K562 (cell line): Measurements from ENCODE around the gene PRDM4. TPM values are rescaled to one million over a fixed set of nuclear protein-coding genes. Genes with fewer than 3 reads are reported as not detected.

Experiments used
- CHAMP1 ChIP-seq: fragments of 450-650 bp; IDR thresholded peaks from 2 replicates; pipeline ENCODE4 v1.6.1; 2016; ENCODE audit warnings: mild to moderate bottlenecking
- CREB1 ChIP-seq, 2 experiments: sonication (generic) in 1 of 2; formaldehyde crosslinking in 1 of 2; IDR thresholded peaks; 2 replicates each; pipeline versions ENCODE4 v1.6.1 to v1.8.0; 2012 to 2022; ENCODE audit warnings: inconsistent platforms in 1 of 2, mild to moderate bottlenecking in 1 of 2, missing genetic modification reagents in 1 of 2, moderate library complexity in 1 of 2
- ETS2 ChIP-seq: IDR thresholded peaks from 2 replicates; pipeline ENCODE4 v1.6.1; 2016; ENCODE audit warnings: borderline replicate concordance, missing genetic modification characterization, mild to moderate bottlenecking, moderate library complexity, missing compliant biosample characterization; ENCODE audit not compliant: poor library complexity, severe bottlenecking
- ETV6 ChIP-seq, 3 experiments: fragments of 150-350 bp in 1 of 3; sonication (generic) in 1 of 3; formaldehyde crosslinking in 1 of 3; IDR thresholded peaks; 2 replicates each; pipeline versions ENCODE4 v1.6.1 to v1.8.0; 2014 to 2022; ENCODE audit warnings: borderline replicate concordance in 2 of 3, low read depth in 2 of 3, antibody characterized with exemption in 1 of 3, low read length in 1 of 3, mild to moderate bottlenecking in 1 of 3, missing genetic modification reagents in 1 of 3
- FUS ChIP-seq: fragments of 200-400 bp; formaldehyde crosslinking; optimal IDR thresholded peaks from 2 replicates; pipeline ENCODE3; 2017; ENCODE audit warnings: low read depth, low read length
- HEY1 ChIP-seq: fragments of 250-450 bp; sonication (Bioruptor Pico); IDR thresholded peaks from 2 replicates; pipeline ENCODE4 v1.5.0; 2020; ENCODE audit warnings: mild to moderate bottlenecking, moderate library complexity, borderline replicate concordance
- KDM4B ChIP-seq, 2 experiments: fragments of 450-650 bp in 1 of 2; sonication (generic) in 1 of 2; IDR thresholded peaks; 2 replicates each; pipeline ENCODE4 v1.6.1; 2016 to 2017; ENCODE audit warnings: borderline replicate concordance in 2 of 2, antibody characterized with exemption in 1 of 2, low read depth in 1 of 2, mild to moderate bottlenecking in 1 of 2
- KDM5B ChIP-seq: fragments of 200-600 bp; sonication (generic); IDR thresholded peaks from 2 replicates; pipeline ENCODE4 v1.6.1; 2012; ENCODE audit warnings: low read depth, mild to moderate bottlenecking, moderate library complexity, low read length, control low read depth, inconsistent platforms; ENCODE audit not compliant: insufficient replicate concordance
- NR2C2 ChIP-seq, 2 experiments: fragments of 200-800 bp in 1 of 2; sonication (Bioruptor generic) in 1 of 2; sonication (generic) in 1 of 2; formaldehyde crosslinking in 1 of 2; IDR thresholded peaks; 2 replicates each; pipeline versions ENCODE4 v1.6.1 to v1.8.0; 2016 to 2022; ENCODE audit warnings: mild to moderate bottlenecking in 1 of 2, missing compliant biosample characterization in 1 of 2, missing genetic modification characterization in 1 of 2, missing genetic modification reagents in 1 of 2
- PREB ChIP-seq: sonication (generic); formaldehyde crosslinking; IDR thresholded peaks from 2 replicates; pipeline ENCODE4 v1.8.1; 2023; ENCODE audit warnings: mild to moderate bottlenecking, missing genetic modification reagents
- PURB ChIP-seq: sonication (generic); formaldehyde crosslinking; IDR thresholded peaks from 2 replicates; pipeline ENCODE4 v1.9.0; 2021; ENCODE audit warnings: low read depth, mild to moderate bottlenecking, missing genetic modification reagents
- SIRT6 ChIP-seq: IDR thresholded peaks from one replicate; pipeline ENCODE4 v1.6.1; 2012; ENCODE audit warnings: low read depth, mild to moderate bottlenecking, control low read depth, inconsistent platforms, low read length, moderate library complexity
- SMAD2 ChIP-seq: fragments of 150-350 bp; IDR thresholded peaks from 2 replicates; pipeline ENCODE4 v1.6.1; 2014; ENCODE audit warnings: low read depth, mild to moderate bottlenecking, low read length
- TARDBP ChIP-seq: fragments of 450-650 bp; IDR thresholded peaks from 2 replicates; pipeline ENCODE4 v1.6.1; 2016
- ZBTB33 ChIP-seq: sonication (generic); formaldehyde crosslinking; IDR thresholded peaks from 2 replicates; pipeline ENCODE4 v1.8.1; 2023; ENCODE audit warnings: mild to moderate bottlenecking, missing genetic modification reagents
- ZC3H11A ChIP-seq: IDR thresholded peaks from 2 replicates; pipeline ENCODE4 v1.6.1; 2012; ENCODE audit warnings: low read depth, low read length, improper control_type of control experiment
- ZNF436 ChIP-seq: fragments of 250-450, 450-650 bp; sonication (Bioruptor Pico); formaldehyde crosslinking; IDR thresholded peaks from 2 replicates; pipeline ENCODE4 v1.7.0; 2020; ENCODE audit warnings: mild to moderate bottlenecking
- ZNF695 ChIP-seq: fragments of 450-650 bp; formaldehyde crosslinking; IDR thresholded peaks from 2 replicates; pipeline ENCODE4 v1.4.0; 2020; ENCODE audit warnings: mild to moderate bottlenecking, moderate library complexity
- polyA plus RNA-seq, 8 experiments: library from polyadenylated mRNA; depleted of rRNA in 4 of 8; stranded (reverse) in 5 of 8; unstranded in 3 of 8; fragments of >200 nt; fragmentation: Nextera tagmentation in 2 of 8; fragmentation: Illumina TruSeq in 1 of 8; extraction: Ambion mirVana in 2 of 8; extraction: Trizol in 1 of 8; gene quantifications; 2 replicates each; pipeline versions ENCODE4 v1.2.1 to v1.2.3, GENCODE V29; 2011 to 2014; ENCODE audit warnings: inconsistent platforms in 1 of 8, missing spikeins in 1 of 8
- total RNA-seq, 7 experiments: library from RNA; depleted of rRNA in 6 of 7; stranded (reverse); fragments of >200 nt in 6 of 7; fragmentation: Illumina TruSeq in 2 of 7; extraction: Trizol in 2 of 7; gene quantifications; 2 replicates each; pipeline versions ENCODE4 v1.2.1 to v1.2.3, GENCODE V29; 2011 to 2021; ENCODE audit warnings: low replicate concordance in 1 of 7

PRDM4 gene
- total and polyA plus RNA-seq, 9 of the 15 experiments (the other 6 are each of a cell fraction or from before 2014, with no cell fraction given) = 5.9 to 26.0 (median 20.0) TPM

- TF ChIP-seq ETV6 (IDR thresholded peaks at IDR 0.05; ENCODE audit: borderline replicate concordance in 1 of 2, low read depth in 2 of 2, low read length in 1 of 2) = no peak
- no peak for TF ChIP-seq ETV6 (CRISPR knock-in tag; IDR thresholded peaks at IDR 0.05; ENCODE audit: borderline replicate concordance)
- no peak for TF ChIP-seq SMAD2
- TF ChIP-seq NR2C2 (CRISPR knock-in tag; IDR thresholded peaks at IDR 0.05) = no peak
- no peak for TF ChIP-seq NR2C2 (tag; IDR thresholded peaks at IDR 0.05)
- no peak for TF ChIP-seq KDM4B (IDR thresholded peaks at IDR 0.05; ENCODE audit: borderline replicate concordance in 2 of 2, low read depth in 1 of 2)
- TF ChIP-seq PURB (CRISPR knock-in tag) = no peak
- peak; percentile 93 for TF ChIP-seq CREB1 (IDR thresholded peaks at IDR 0.05)
- TF ChIP-seq CREB1 (CRISPR knock-in tag; IDR thresholded peaks at IDR 0.05) = peak; percentile 92
- no peak for TF ChIP-seq CHAMP1
- no peak for TF ChIP-seq ZC3H11A
- TF ChIP-seq ETS2 (tag) = no peak
- no peak for TF ChIP-seq ZNF436 (CRISPR knock-in tag)
- peak; percentile 33 for TF ChIP-seq FUS
- no peak for TF ChIP-seq HEY1
- no peak for TF ChIP-seq PREB (CRISPR knock-in tag)
- TF ChIP-seq KDM5B = peak; percentile 81
- no peak for TF ChIP-seq SIRT6
- TF ChIP-seq ZBTB33 (CRISPR knock-in tag) = no peak
- 0 out of 2 replicates have a peak, but pooled peaks have one; percentile 27 for TF ChIP-seq TARDBP
- TF ChIP-seq ZNF695 (CRISPR knock-in tag) = no peak
Observed at GRCh38 chr12:107760809-107761501, at the start of gene PRDM4 (continued).
